ENCODE measurements around the gene KCNJ9.

- TF ChIP-seq CTCF (conservative IDR thresholded peaks at IDR 0.05) (no peak), EZH2 (IDR thresholded peaks at IDR 0.05; ENCODE audit: low read depth) (no peak)
Observed at GRCh38 chr1:160066829-160067745, 14.3 kb upstream of the KCNJ9 start.

Measured in PC-9 (cell line).